GM15510 (cell line): ENCODE data around the gene HOMER2.

ENCODE experiments used
- POLR2A ChIP-seq: IDR thresholded peaks from 3 replicates; pipeline ENCODE4 v1.6.1; 2011; ENCODE audit warnings: borderline replicate concordance; ENCODE audit not compliant: insufficient read length; ENCODE audit errors: extremely low read depth

The HOMER2 gene

GRCh38 chr15:82952158-82953081 is at the start of gene HOMER2:
Gene HOMER2 (minus strand): TSS chr15:82952720. CDS start chr15:82952535, 185 bp downstream.
- no peak for TF ChIP-seq POLR2A

GRCh38 chr15:82999905-83000671 is 47.6 kb upstream of the HOMER2 start:
- TF ChIP-seq POLR2A, result no peak

GRCh38 chr15:82999426-82999825 is 46.9 kb upstream of the HOMER2 start:
- no peak for TF ChIP-seq POLR2A

DNA sequence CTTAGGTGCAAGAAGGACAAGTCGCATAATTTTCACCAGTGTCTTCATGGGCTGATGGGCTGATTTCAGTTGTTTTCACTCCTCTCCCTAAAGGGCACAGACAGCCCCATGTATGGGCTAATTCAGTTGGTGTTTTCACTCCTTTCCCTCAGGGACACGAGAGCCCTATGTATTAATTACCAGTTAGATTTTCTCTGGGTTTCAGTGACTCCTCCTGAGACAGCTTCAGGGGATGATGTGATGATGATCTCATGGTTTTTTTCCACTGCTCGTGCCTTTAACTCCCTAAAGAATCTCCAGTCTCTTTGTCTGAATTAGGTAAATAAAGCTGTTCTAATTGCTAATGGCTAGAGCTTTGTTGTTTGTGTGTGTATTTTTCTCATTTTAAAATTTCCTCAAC is 43.4 kb upstream of the HOMER2 start:
- no peak for TF ChIP-seq POLR2A

DNA sequence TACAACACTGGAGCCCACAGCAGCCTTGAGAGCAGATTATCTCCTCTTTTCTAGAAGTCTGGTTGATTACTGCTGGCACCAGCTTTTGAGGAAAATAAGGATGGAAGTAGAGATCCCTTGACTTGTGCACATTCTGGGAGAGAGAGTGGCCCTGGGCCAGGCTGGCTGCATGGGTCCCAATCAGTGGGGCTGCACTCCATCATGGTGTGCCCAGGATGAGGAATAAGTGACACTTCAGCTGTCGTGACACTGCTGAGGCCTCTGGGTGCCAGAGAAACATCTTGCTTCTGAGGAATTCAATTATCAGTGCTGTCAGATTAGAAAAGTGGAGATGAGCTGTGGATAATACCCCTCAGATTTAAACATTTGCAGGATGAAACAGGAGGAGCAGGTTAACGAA is 42.6 kb upstream of the HOMER2 start:
- TF ChIP-seq POLR2A, result no peak

- TF ChIP-seq POLR2A, result no peak
Measured at GRCh38 chr15:82993144-82993543, 40.6 kb upstream of the HOMER2 start.

DNA sequence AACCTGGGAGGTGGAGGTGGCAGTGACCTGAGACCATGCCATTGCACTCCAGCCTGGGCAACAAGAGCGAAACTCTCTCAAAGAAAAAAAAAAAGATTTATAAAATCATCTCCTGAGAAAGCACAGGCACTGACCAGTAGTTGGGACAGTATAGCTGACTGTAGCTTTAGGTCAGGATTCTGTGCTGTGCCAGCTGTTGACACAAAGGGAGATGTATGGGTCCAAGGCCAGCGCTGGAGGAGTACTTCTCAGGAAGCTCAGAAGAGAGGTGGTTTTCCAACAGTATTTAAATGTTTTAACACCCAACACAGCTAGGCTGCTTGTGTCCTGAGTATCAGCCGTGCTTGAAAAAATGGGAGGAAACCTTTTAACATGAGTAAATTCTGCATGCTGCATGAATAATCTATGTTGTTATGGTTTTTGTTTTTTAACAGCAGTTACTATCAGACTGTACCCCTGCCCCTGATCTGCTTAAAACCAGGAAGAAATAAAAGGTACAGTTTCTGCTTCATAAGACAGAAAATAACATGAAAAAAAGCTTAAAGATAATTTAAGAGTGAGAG is 40.0 kb upstream of the HOMER2 start:
- TF ChIP-seq POLR2A, result no peak

GRCh38 chr15:82986442-82986780 is 33.9 kb upstream of the HOMER2 start:
- no peak for TF ChIP-seq POLR2A

GRCh38 chr15:82985688-82986441 is 33.3 kb upstream of the HOMER2 start, which contains the start of gene RAMAC:
Gene RAMAC (plus strand): TSS chr15:82986210. CDS start chr15:82989019, 2,809 bp downstream.
- TF ChIP-seq POLR2A, result peak; percentile 81

DNA sequence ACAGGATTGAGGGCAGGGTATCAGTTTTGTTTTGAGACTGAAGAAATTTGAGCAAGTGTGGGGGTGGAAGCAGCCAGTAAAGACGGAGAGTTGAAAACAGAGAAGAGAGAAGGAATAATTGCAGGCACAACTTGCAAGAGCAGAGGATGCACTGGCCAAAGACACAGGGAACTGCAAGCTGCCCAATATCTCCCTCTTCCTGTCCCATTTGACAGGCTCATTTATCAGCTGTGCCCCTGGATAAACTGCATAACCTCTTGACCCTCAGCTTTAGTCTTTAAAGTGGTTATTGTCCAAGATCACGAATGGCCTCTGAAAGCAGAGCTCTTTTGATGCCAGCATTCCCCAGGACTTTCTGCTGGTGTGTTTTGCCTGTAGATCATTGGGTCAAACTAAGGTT is 28.5 kb upstream of the HOMER2 start:
- TF ChIP-seq POLR2A, result no peak

- TF ChIP-seq POLR2A, result no peak
Measured at GRCh38 chr15:82979726-82980125, 27.2 kb upstream of the HOMER2 start.

DNA sequence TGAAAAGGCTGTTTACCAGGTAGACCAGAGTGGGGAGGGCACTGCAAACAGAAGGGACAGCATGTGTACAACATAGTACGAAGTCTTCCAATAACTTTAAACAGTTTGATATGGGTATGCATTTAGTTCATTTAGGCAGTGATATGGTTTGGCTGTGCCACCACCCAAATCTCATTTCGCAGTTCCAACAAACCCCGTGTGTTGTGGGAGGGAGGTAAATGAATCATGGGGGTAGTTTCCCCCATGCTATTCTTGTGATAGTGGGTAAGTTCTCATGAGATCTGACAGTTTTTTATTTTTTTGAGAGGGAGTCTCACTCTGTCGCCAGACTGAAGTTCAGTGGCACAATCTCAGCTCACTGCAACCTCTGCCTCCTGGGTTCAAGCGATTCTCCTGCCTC is 25.9 kb upstream of the HOMER2 start:
- no peak for TF ChIP-seq POLR2A

GRCh38 chr15:82977076-82977475 is 24.6 kb upstream of the HOMER2 start:
- TF ChIP-seq POLR2A, result no peak

GRCh38 chr15:82972990-82973389 is 20.5 kb upstream of the HOMER2 start:
- no peak for TF ChIP-seq POLR2A
